OCI-LY1 (cell line): ENCODE measurements around the gene ELFN1.

ENCODE experiments used
- CTCF ChIP-seq: fragments of 200-600 bp; sonication (generic), shearing (Covaris generic); IDR thresholded peaks from 2 replicates; pipeline ENCODE4 v1.5.1; 2017; ENCODE audit warnings: mild to moderate bottlenecking, antibody characterized with exemption, low read length, moderate library complexity, mixed read lengths
- EZH2 ChIP-seq: fragments of 200-600 bp; sonication (generic), shearing (Covaris generic); IDR thresholded peaks from 2 replicates; pipeline ENCODE4 v1.8.0; 2017; ENCODE audit warnings: borderline replicate concordance, mixed run types, mild to moderate bottlenecking, antibody characterized with exemption, low read length, moderate library complexity, mixed read lengths

- TF ChIP-seq CTCF: no peak
- no peak for TF ChIP-seq EZH2
These were observed 98.8 kb downstream of the ELFN1 start for GRCh38 chr7:1768832-1769231.
